Ascending aorta (tissue), 2 donors: ENCODE data around the gene TANC1. TPM values are rescaled to one million over a fixed set of nuclear protein-coding genes. Genes with fewer than 3 reads are reported as not detected.
A peak's percentile ranks its signal among the peaks of the same experiment; 100 is the strongest.

Source experiments
- DNase-seq, 2 donors: peaks; one replicate each; pipeline ENCODE4 v3.0.0-alpha.2; 2019; ENCODE audit warnings: low spot score in 2 of 2
- H3K27ac ChIP-seq, 2 donors: fragments of 200-600 bp; sonication (generic); one replicate each; pipeline ENCODE4 v1.5.1; 2016 to 2017; ENCODE audit warnings: mild to moderate bottlenecking in 1 of 2
- H3K27me3 ChIP-seq: fragments of 200-600 bp; sonication (generic); one replicate; pipeline ENCODE4 v1.5.1; 2017
- H3K36me3 ChIP-seq, 2 donors: fragments of 200-600 bp; sonication (generic); one replicate each; pipeline ENCODE4 v1.5.1; 2016
- H3K4me1 ChIP-seq, 2 donors: fragments of 200-600 bp; sonication (generic); one replicate each; pipeline ENCODE4 v1.5.1; 2016 to 2017; ENCODE audit warnings: mild to moderate bottlenecking in 1 of 2
- H3K4me3 ChIP-seq, 2 donors: fragments of 200-600 bp; sonication (generic); one replicate each; pipeline ENCODE4 v1.5.1; 2016 to 2017; ENCODE audit warnings: mild to moderate bottlenecking in 1 of 2
- H3K9me3 ChIP-seq, 2 donors: fragments of 200-600 bp; sonication (generic); one replicate each; pipeline ENCODE4 v1.5.1; 2016
- CTCF ChIP-seq, 3 experiments: fragments of 200-600 bp in 2 of 3; fragments of 450-650 bp in 1 of 3; sonication (generic) in 2 of 3; IDR thresholded peaks; one replicate each; pipeline ENCODE4 v1.5.1; 2016 to 2019; ENCODE audit warnings: antibody characterized with exemption in 3 of 3, mild to moderate bottlenecking in 1 of 3, moderate library complexity in 1 of 3
- intact Hi-C: fragments of 100-400 bp; cut with DNase I; formaldehyde crosslinking; loops from one replicate; pipeline ENCODE4 v1.15.1; 2023
- total RNA-seq: library from RNA; depleted of rRNA; stranded (reverse); fragments of >200 nt; gene quantifications from one replicate; pipeline ENCODE4 v1.1.0, GENCODE V29; 2016

Gene TANC1
- total RNA-seq, 1 donor from 2014 or later = 45.4 TPM

DNA sequence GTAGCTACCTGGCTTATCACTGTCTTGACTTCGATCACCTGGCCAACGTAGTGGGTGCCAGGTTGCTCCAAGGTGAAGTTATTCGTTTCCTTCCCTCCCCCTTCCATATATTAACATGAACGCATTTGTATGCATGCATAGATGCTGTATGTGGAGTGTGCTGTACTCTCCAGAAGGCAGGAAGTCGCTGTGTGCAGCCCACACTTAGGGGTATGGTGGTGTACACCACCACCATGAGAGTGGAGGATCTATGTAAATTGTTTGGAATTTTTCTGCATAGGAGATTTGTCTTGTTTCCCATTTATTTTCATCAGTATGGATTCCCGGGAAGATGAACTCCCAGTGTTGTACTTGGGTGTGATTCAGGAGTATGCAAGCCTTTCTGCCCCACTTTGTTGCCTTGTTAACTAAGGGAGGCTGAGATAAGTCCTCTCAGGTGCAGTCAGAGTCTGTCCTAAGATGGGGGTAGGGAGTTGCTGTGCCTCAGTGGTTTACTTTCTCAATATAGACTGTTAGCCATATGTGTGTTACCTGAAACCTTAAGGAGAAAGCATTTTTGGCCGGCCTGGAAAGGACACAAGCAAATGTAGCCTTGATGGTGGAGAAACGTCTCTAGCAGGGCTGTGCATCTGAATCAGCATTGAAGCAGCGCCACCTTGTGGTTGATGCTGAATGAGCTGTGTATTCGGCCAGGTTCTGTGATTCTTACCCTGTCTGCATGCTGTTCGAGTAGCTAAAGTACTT lies 149.8 kb downstream of the TANC1 start:
- Histone ChIP-seq H3K36me3 (no peaks in the 10 kb centered on the region), H3K4me1 (peaks cover 0 to 2% of the 10 kb centered on the region in 2 donors), H3K9me3 (no peaks in the 10 kb centered on the region), H3K27ac (no peak overlapping the region), H3K4me3 (no peak overlapping the region), H3K27me3 (no peaks in the 10 kb centered on the region)
- peak; percentile 78 to 91 (median 80) for TF ChIP-seq CTCF (IDR thresholded peaks at IDR 0.05)
- peak in 1 of 2 donors; percentile 92 for DNase-seq
- intact Hi-C loops = loop anchor here (1.0 kb wide), 3 partner anchors 82 to 217 kb away; no protein-coding TSS in a partner anchor

DNA sequence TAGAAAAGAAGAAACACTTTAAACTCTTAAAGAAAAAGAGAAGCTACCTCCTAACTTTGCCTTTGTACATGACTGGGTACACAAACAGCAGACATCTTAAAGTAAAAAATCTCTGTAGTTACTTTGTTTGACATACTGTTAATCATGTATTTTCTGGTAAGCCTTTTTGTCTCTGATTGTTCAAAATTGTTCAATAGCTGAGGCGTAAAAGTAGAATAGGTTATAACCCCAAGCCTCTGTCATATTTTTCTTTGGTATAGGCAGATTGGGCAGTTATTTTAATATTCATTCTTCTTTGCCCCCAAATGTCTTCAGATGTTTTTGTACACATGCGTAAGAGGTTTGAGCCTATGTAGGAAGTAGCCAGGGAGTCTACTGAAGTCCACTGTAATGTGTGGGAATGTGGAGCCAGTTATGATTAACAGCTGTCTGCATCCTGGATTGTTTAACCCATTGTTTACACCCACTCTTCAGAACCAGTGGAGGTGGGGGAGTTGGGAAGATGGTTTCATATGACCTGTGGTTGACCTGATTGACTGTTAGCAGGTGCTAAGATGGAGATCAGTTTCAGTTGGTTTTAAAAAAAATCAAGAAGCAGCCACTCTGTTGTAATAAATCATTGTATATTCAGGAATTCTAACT lies 150.5 kb downstream of the TANC1 start:
- intact Hi-C loops = loop anchor here (1.0 kb wide), 3 partner anchors 83 to 218 kb away; no protein-coding TSS in a partner anchor
- no peak for TF ChIP-seq CTCF (IDR thresholded peaks at IDR 0.05)
- H3K27ac ChIP-seq = no peak overlapping the region

GRCh38 chr2:159119652-159120257 lies 151.3 kb downstream of the TANC1 start:
- Histone ChIP-seq H3K9me3 (no peaks in the 10 kb centered on the region), H3K4me1 (peaks cover 5 to 13% of the 10 kb centered on the region in 2 donors), H3K4me3 (no peak overlapping the region), H3K27ac (no peak overlapping the region), H3K27me3 (no peaks in the 10 kb centered on the region), H3K36me3 (no peaks in the 10 kb centered on the region)
- no peak for DNase-seq
- TF ChIP-seq CTCF (IDR thresholded peaks at IDR 0.05) = no peak
- intact Hi-C loops = no loop called here

More for the DNA sequence above, 150.5 kb downstream of the TANC1 start:
- no peak for DNase-seq
- Histone ChIP-seq H3K27me3 (no peaks in the 10 kb centered on the region), H3K9me3 (no peaks in the 10 kb centered on the region), H3K4me1 (peaks cover 0 to 7% of the 10 kb centered on the region in 2 donors), H3K36me3 (no peaks in the 10 kb centered on the region), H3K4me3 (no peak overlapping the region)

DNA sequence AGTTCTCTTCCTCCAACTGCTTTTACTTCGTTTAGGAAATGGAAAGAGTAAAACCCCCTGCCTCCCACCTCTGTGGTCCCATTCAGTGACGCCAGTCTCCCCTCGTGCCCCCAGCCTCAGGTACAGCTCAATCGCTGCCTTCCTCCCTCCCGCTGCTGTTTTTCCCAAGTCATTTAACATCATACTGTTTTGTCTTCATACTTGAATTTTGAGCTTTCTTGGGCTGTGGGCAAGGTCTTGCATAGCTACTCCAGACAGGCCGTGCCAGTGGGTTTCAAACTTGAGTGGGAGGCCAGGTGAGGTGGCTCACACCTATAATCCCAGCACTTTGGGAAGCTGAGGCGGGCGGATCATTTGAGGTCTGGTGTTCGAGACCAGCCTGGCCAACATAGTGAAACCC lies 155.3 kb downstream of the TANC1 start:
- no peak for TF ChIP-seq CTCF (IDR thresholded peaks at IDR 0.05)
- Histone ChIP-seq H3K27me3 (no peaks in the 10 kb centered on the region), H3K36me3 (no peaks in the 10 kb centered on the region), H3K27ac (peak overlapping the region in 1 of 2 donors; percentile 2), H3K4me3 (no peak overlapping the region), H3K4me1 (peaks cover 5 to 12% of the 10 kb centered on the region in 2 donors), H3K9me3 (no peaks in the 10 kb centered on the region)
- no peak for DNase-seq
- intact Hi-C loops = no loop called here

DNA sequence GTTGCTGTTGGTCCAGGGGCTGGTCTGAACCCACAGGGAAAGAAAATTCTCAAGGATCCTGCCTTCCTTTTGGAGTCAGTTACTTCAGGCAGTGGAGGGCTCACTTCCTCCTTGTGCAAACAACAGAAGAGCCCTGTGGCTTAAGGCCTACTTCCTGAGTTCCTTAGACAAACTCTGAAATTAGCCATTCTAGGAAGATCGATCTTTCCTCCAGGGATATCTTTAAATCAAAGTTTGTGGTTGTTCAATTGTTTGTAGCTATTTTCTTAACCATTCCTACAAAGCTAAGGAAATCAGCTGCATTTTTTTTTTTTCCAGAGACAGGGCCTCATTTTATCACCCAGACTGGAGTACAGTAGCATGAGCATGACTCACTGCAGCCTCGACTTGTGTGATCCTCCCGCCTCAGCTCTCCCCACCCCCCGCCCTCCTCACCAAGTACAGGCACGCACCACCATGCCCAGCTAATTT lies 156.0 kb downstream of the TANC1 start:
- DNase-seq = no peak
- intact Hi-C loops = no loop called here
- Histone ChIP-seq H3K36me3 (no peaks in the 10 kb centered on the region), H3K4me3 (no peak overlapping the region), H3K27ac (peak overlapping the region; percentile 2 to 3), H3K9me3 (no peaks in the 10 kb centered on the region), H3K27me3 (no peaks in the 10 kb centered on the region), H3K4me1 (peaks cover 5 to 12% of the 10 kb centered on the region in 2 donors)
- no peak for TF ChIP-seq CTCF (IDR thresholded peaks at IDR 0.05)
